ENCODE results near the gene IL20RA.

DNA sequence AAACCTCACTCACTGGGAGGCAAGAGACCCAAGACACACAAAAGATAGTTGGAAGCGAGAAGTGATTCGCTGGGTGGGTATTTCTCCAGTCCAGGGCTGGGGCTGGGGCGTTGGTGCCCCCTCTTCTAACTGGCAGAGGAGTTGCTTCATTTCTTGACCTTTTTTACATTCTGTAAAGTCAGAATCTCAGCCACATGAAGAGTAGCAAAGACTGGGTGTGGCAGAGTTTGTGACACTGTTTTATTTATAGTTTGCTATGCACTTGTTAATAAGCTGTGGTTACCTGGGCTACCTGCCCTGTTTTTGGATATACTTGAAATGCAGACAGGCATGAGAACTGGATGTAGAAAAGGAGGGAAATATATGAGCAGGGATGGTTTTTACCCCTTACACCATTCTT lies 42.3 kb downstream of the IL20RA start:
- TF ChIP-seq BHLHE40 (IDR thresholded peaks at IDR 0.05; ENCODE audit: low read length) (no peak), EZH2 (conservative IDR thresholded peaks at IDR 0.05; ENCODE audit: low read depth, low read length) (no peak), SIN3A (IDR thresholded peaks at IDR 0.05; ENCODE audit: borderline replicate concordance, low read depth, low read length) (no peak), SSRP1 (CRISPR knock-in tag; IDR thresholded peaks at IDR 0.05) (no peak), JUNB (CRISPR knock-in tag; IDR thresholded peaks at IDR 0.05; ENCODE audit: borderline replicate concordance) (no peak), MTA3 (CRISPR knock-in tag; IDR thresholded peaks at IDR 0.05) (no peak), MYC (CRISPR knock-in tag; IDR thresholded peaks at IDR 0.05; ENCODE audit: borderline replicate concordance) (no peak), ESRRA (CRISPR knock-in tag; IDR thresholded peaks at IDR 0.05; ENCODE audit: low read depth) (no peak), BRCA1 (CRISPR knock-in tag; IDR thresholded peaks at IDR 0.05) (no peak), TAF1 (CRISPR knock-in tag; IDR thresholded peaks at IDR 0.05) (no peak), NFE2L1 (CRISPR knock-in tag; IDR thresholded peaks at IDR 0.05; ENCODE audit: borderline replicate concordance) (no peak), REL (CRISPR knock-in tag; conservative IDR thresholded peaks at IDR 0.05) (no peak)
- TF ChIP-seq, protein P1, sequence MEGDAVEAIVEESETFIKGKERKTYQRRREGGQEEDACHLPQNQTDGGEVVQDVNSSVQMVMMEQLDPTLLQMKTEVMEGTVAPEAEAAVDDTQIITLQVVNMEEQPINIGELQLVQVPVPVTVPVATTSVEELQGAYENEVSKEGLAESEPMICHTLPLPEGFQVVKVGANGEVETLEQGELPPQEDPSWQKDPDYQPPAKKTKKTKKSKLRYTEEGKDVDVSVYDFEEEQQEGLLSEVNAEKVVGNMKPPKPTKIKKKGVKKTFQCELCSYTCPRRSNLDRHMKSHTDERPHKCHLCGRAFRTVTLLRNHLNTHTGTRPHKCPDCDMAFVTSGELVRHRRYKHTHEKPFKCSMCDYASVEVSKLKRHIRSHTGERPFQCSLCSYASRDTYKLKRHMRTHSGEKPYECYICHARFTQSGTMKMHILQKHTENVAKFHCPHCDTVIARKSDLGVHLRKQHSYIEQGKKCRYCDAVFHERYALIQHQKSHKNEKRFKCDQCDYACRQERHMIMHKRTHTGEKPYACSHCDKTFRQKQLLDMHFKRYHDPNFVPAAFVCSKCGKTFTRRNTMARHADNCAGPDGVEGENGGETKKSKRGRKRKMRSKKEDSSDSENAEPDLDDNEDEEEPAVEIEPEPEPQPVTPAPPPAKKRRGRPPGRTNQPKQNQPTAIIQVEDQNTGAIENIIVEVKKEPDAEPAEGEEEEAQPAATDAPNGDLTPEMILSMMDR (CRISPR knock-in tag; IDR thresholded peaks at IDR 0.05) = no peak
